ENCODE measurements around the gene PADI2. TPM values are rescaled to one million over a fixed set of nuclear protein-coding genes. Genes with fewer than 3 reads are reported as not detected.

The PADI2 gene
- total and polyA plus RNA-seq, 9 of the 15 experiments (the other 6 are each of a cell fraction or from before 2014, with no cell fraction given), result 0.01 to 0.11 (median 0.01) TPM; not detected in 5

GRCh38 chr1:17136145-17136544 is 16.9 kb upstream of the PADI2 start:
- Histone ChIP-seq H3K27me3 (ENCODE audit: control insufficient read depth in 2 of 2, insufficient read depth in 2 of 2, low read length in 2 of 2) (peaks cover 22 to 52% of the 10 kb centered on the region in 2 experiments), H3K27ac (ENCODE audit: extremely low read depth, low read depth, low read length) (no peak overlapping the region), H3K36me3 (ENCODE audit: control insufficient read depth, insufficient read depth, low read length) (no peaks in the 10 kb centered on the region), H2AFZ (ENCODE audit: low read depth, low read length) (no peak overlapping the region), H3K9ac (ENCODE audit: insufficient read depth in 1 of 2, low read depth in 2 of 2, low read length in 2 of 2) (no peak overlapping the region), H3K79me2 (ENCODE audit: control insufficient read depth, insufficient read depth, low read length) (no peaks in the 10 kb centered on the region), H4K20me1 (replicated peaks; ENCODE audit: control insufficient read depth, insufficient read depth, low read length) (no peaks in the 10 kb centered on the region; the same call in 1 of the 2 replicates), H3K9me3 (replicated peaks; ENCODE audit: control insufficient read depth, insufficient read depth, low read depth, low read length) (no peaks in the 10 kb centered on the region), H3K9me1 (ENCODE audit: control insufficient read depth, insufficient read depth, low read length) (no peaks in the 10 kb centered on the region), H3K4me3 (no peak overlapping the region), H3K4me1 (replicated peaks in 1 of 2; ENCODE audit: control insufficient read depth in 2 of 2, insufficient read depth in 2 of 2, low read length in 2 of 2) (no peaks in the 10 kb centered on the region), H3K4me2 (ENCODE audit: insufficient read depth, low read length) (no peak overlapping the region)
- CTCF ChIA-PET (ENCODE audit: low intra/inter-chr PET ratio), result no interaction called here
- no TSS peak for BruUV-seq (replicated peaks)
- ATAC-seq (no peak), DNase-seq (ENCODE audit: extremely low read depth in 1 of 4, low spot score in 3 of 4) (no peak), FAIRE-seq (no peak)
- 2% methylated on average over 13 of the region's 13 CpGs for WGBS (ENCODE audit: insufficient coverage, low coverage, missing lambda C conversion rate)
- TF ChIP-seq CEBPZ (IDR thresholded peaks at IDR 0.05; ENCODE audit: borderline replicate concordance, low read depth, low read length) (no peak), ZNF785 (CRISPR knock-in tag; IDR thresholded peaks at IDR 0.05) (no peak), HMBOX1 (IDR thresholded peaks at IDR 0.05) (no peak), PHB (CRISPR knock-in tag; IDR thresholded peaks at IDR 0.05) (no peak), FOS (IDR thresholded peaks at IDR 0.05; ENCODE audit: extremely low read depth, insufficient read length) (no peak), FOXP4 (CRISPR knock-in tag; IDR thresholded peaks at IDR 0.05; ENCODE audit: borderline replicate concordance) (no peak), ETV1 (tag; conservative IDR thresholded peaks at IDR 0.05; ENCODE audit: low read depth) (no peak), HCFC1 (IDR thresholded peaks at IDR 0.05; ENCODE audit: low read depth, low read length) (no peak), MTF1 (CRISPR knock-in tag; IDR thresholded peaks at IDR 0.05; ENCODE audit: borderline replicate concordance) (no peak), TAF1 (IDR thresholded peaks at IDR 0.05; ENCODE audit: control insufficient read depth, extremely low read depth, insufficient read depth, low read length, severe bottlenecking) (no peak)
- intact Hi-C loops (cut with micrococcal nuclease) (no loop called here), in situ Hi-C loops (cut with MboI) (no loop called here)
- POLR2A ChIA-PET, result interaction anchor here (0.5 kb wide), 1 partner anchor 146 kb away, joined by 3 read pairs; no protein-coding TSS in a partner anchor
